CD4-positive, alpha-beta T cell treated with Interleukin-6 for 4 hours (primary cell): ENCODE measurements around the gene UNC50.
"Not testable (repeated sequence)": the region's sequence is repeated elsewhere in the genome, so short reads cannot be mapped to it uniquely, and the experiment has no call there.

Source experiments
- DNase-seq: peaks from one replicate; pipeline ENCODE4 v3.0.0-alpha.2; 2020; ENCODE audit warnings: mixed read lengths

Gene UNC50

GRCh38 chr2:98615481-98615880, 7.1 kb downstream of the UNC50 start:
- no peak for DNase-seq

DNA sequence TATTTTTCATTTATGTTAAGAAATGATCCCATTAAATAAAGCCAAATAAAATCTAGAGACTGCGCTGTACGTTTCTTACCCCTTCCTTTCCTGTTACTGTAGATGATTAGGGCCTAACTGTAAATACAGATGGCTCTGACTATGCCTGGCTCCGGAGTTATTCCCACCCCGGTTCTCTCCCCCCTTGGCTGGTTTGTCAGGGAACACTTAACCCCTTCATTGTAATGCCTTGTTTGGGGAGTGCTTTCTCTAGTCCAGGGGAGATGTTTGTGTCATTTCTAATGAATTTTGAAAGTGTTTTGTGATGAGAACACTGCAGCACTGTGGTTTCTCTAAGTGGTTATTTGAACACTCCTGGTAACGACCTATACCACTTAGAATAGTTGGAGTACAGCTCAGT, 8.8 kb downstream of the UNC50 start:
- DNase-seq: no peak

GRCh38 chr2:98623657-98624056, 15.3 kb downstream of the UNC50 start:
- no peak for DNase-seq

DNA sequence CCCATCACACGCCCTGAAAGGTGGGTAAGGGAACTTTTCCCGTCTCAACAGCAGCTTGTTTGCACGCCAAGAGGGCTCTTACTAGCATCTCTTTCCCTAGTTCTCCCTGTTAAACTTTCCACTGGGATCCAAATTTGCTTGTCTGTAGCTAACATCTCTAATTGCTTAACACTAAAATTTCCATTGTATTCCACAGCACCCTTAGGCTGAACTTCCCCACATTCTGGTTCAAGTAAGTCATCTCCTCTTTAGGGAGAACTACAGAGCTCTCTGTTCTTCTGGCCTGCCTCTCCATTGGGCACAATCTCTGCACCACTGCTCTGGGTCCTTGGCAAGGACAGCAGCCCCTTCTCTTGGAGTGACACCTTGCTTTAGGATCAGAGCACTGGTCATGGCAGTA, 24.0 kb downstream of the UNC50 start:
- DNase-seq: no peak

- DNase-seq: peak; percentile 56
These were observed 26.2 kb downstream of the UNC50 start for GRCh38 chr2:98634406-98635092.

DNA sequence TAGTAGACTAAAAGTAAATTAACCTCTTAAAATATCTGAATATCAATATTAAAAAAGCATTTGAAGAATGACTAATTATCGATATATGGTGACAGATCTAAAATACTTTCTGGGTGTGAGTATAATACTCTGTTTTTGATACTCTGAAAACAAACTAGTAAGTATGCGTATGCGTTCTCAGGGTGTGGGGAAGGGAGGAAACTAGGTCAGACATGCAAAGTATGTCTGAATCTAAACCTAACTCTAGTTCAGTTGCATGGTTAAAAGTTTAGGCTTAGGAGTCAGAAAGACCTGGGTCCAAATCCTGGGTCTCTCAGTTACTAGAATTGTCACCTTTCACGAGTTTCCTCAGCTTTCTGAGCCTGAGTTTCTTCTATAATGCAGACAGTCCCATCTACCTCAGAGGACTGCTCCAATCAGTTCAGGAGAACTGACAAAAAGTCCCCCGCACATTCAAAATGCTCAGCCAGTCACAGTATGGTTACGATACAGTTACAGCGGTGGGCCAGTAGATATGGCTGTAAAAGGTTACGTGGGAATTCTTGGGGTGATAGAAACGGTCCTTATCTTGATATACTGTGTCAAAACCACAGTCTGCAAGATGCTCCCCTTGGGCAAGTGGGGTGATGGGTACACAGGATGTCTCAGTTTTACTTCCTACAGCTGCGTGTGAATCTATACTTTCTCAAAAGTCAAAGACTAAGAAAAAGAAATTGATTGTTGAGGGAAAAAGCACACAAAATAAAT, 29.2 kb downstream of the UNC50 start:
- DNase-seq: peak; percentile 68

- no peak for DNase-seq
These were observed 35.2 kb downstream of the UNC50 start for GRCh38 chr2:98643496-98644100.

GRCh38 chr2:98647636-98648035, 39.2 kb downstream of the UNC50 start:
- no peak for DNase-seq

- no peak for DNase-seq
These were observed 40.1 kb downstream of the UNC50 start for GRCh38 chr2:98648451-98648850.

DNA sequence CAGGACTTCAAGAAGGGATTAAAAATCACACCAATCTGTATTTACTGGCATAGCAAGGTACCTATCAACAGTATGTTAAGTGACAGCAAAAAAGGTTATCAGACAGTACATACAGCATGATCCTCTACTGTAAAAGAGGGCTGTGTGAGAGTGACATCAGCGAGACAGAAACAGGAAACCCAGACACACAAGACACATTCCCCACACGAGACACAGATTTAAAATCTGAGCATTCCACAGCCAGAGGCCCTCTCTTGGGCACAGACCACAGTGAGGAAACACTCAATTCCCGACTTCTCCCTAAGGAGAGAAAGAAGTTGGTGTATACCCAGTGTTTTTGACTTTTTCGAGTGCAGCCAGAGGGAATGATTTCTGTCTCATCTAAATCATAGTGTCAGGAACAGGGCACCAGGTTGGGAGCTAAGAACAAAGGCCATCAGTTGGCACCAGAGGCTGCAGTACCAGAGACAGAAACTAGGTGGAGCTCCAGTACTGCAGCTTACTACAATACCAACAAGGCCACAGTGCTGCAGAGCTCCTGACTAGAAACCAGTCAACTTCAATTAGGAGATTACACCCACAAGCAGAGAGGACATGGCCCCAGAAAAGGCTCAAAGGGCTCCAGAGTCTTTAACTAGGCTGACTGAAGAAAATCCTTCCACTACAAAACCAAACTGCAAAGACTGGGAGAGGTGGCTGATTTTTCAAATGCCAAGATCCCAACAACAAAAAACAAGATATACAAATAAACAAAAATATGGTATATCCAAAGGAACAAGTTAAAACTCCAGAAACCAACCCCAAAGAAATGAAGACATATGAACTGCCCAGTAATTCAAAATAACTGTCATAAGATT, 41.0 kb downstream of the UNC50 start:
- peak; percentile 88 for DNase-seq

DNA sequence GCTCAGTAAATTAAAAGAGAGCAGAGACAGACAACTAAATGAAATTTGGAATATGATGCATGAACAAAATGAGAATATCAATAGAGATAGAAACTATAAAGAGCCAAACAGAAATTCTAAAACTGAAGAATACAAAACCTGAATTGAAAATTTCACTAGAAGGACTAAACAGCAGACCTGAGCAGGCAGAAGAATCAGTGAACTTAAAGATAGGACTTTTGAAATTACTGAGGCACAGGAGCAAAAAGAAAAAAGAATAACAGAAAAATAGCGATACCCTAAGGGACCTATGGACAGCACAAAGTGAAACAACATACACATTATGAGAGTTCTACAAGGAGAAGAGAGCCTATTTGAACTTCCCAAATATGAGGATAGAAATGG, 41.6 kb downstream of the UNC50 start:
- DNase-seq: no peak

DNA sequence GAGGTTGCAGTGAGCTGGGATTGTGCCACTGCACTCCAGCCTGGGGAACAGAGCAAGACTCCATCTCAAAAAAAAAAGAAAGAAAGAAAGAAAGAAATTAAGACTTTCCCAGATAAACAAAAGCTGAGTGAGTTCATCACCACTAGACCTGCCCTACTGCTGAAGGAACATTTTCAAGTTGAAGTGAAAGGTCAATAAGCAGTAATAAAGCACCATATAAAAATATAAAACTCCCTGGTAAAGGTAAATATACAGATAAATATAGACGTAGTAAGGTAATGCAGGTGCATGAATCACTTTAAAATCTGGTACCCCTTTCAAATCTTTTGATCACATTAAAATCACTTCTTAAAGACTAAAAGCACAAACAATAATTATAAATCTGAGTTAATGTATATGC, 42.6 kb downstream of the UNC50 start:
- no peak for DNase-seq

- peak; percentile 59 for DNase-seq
These were observed 46.5 kb downstream of the UNC50 start for GRCh38 chr2:98654699-98655495.

DNA sequence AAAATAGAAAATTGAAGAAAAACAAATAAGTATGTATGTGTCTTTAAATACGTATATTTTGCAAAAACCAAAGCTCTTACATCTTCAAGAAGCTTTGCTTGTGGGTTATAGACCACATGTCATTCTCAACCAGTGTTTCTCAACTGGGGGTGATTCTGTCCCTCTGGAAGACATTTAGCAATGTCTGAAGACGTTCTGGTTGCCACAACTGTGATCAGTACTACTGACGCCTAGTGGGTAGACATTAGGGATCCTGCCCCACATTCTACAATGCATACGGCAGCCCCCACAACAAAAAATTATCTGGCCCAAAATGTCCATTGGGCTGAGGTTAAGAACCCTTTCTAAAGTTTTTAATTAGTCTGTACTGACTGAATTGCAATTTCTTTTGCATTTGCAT, 48.4 kb downstream of the UNC50 start:
- peak; percentile 22 for DNase-seq

- DNase-seq: peak; percentile 26
These were observed 50.6 kb downstream of the UNC50 start for GRCh38 chr2:98658816-98659490.

- DNase-seq: not testable (repeated sequence)
These were observed 51.1 kb downstream of the UNC50 start for GRCh38 chr2:98659491-98659840.

- peak; percentile 46 for DNase-seq
These were observed 55.2 kb downstream of the UNC50 start for GRCh38 chr2:98663511-98664090.

DNA sequence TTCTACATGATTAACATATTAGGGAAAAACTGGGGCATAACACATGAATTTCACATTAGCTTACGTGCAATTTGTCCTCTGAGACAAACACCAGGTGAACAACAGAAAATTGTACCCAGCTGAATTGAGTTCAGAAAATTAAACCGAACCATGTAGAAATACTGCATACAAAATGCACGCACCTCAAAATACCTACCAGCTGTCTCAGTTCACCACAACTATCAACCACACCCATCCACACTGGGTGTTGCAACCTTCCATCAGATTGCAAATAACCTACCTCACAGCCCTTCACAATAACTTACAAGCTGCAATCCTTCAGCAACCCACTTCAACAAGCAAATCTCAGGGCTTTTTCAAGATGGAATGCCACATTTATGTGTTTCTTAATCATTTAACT, 55.9 kb downstream of the UNC50 start:
- peak; percentile 70 for DNase-seq

GRCh38 chr2:98665677-98666076, 57.3 kb downstream of the UNC50 start:
- no peak for DNase-seq
